Stimulated activated CD8-positive, alpha-beta memory T cell treated with anti-CD3 and anti-CD28 coated beads, Interleukin-4, amount 100 ng/mL, for 48 hours (primary cell): ENCODE measurements around the gene TNFRSF19.

Experiments
- DNase-seq: peaks from one replicate; pipeline ENCODE4 v3.0.0-alpha.2; 2020

The TNFRSF19 gene

DNA sequence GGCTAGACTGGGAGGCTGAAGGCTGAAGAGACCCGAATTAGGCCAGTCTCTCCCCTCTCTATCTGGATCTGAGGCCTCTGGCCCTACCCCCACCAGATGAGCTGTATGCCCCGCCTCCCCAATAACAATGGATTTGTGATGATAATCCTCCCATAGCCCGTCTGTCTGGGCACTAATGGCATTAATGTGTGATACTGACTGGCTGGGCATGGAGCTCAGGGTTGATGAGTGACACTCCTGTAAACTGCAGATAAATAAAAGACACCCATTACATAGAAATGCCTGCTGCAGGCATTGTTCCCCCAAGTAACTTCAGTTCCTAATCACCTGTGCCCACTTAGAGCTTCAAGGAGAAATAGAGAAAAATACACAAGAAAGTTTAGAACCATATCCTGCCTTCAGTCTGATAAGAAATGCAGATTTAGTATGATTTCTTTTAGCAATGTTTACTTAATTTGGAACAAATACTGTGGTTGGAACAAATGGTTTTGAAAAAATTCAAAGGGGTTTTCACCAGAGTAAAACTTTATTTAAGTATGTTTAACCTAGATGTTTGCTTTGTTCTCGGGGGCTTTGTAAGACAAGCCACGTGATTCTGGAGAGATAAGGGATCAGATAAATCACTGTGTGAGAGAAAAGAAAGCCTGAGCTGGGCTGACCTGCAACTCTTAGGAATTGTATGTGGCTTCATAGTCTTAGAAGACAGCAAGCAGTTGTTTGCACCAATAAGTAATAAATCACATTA, 60.3 kb downstream of the TNFRSF19 start:
- DNase-seq: no peak

- no peak for DNase-seq
Measured at GRCh38 chr13:23631311-23632047, 61.3 kb downstream of the TNFRSF19 start.

DNA sequence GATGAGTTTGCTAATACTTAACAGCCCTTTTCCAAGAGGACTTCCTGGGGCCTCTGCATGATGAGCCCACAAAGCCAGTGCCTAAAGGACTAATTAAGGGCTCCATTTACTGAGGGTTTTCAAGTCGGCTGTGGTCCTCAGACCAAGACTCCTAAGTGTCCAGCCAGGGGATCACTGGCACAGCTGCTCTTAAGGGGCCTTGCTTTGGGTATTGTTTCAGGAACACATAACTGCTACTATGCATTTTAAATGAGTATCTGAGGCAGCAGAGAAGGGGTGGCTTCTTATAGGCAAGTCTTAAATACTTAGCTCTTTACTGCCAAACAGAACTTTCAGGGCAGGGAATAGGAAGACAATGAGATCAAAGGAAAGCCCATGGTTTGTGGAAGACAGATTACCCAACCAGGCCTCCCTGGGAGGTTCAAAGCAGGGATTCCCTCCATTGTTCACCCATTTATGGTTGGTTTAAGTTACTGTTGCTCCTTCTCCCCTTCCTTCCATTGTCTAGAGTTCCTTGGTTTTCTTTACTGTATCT, 61.9 kb downstream of the TNFRSF19 start:
- no peak for DNase-seq

GRCh38 chr13:23632741-23633140, 62.5 kb downstream of the TNFRSF19 start:
- no peak for DNase-seq

DNA sequence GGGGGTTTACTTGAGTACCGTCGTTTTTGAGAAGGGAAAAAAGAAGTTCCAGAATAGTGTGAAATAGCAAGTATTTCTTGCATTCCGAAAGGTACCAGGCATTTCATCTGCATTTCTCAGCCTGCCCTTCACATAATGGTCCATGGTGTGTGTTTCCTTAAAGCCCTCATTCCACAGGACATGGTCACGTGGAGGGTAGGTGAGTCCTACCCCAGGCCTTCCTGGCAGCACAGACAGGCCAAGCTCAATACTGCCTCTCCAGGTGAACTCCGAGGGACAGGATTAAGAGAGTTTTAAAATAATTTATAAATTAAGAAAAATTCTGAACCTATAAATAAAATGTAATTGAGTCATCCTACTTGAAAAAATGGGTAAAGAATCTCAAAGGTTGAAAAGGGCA, 64.7 kb downstream of the TNFRSF19 start:
- DNase-seq: no peak

- DNase-seq: no peak
Measured at GRCh38 chr13:23636360-23636759, 66.1 kb downstream of the TNFRSF19 start.

- DNase-seq: no peak
Measured at GRCh38 chr13:23637829-23638228, 67.6 kb downstream of the TNFRSF19 start.

DNA sequence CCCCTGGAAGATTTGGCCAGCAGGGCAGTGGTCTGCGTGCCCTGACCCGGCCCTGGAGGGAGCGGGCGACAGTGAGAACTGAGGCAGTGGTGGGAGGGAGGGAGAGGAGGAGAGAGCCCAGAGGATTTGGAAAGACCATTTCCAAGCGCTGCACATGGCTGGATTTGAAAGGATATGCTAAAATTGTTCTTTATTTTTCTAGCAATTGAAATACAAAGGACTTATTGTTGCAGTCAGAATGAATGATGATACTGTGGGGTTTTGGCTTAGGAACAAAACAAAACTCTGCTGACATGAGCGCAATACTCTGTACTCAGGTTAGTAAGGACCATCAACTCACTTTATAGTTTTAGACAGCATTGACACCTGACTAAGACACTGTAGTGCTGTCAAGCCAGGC, 69.5 kb downstream of the TNFRSF19 start:
- DNase-seq: no peak

DNA sequence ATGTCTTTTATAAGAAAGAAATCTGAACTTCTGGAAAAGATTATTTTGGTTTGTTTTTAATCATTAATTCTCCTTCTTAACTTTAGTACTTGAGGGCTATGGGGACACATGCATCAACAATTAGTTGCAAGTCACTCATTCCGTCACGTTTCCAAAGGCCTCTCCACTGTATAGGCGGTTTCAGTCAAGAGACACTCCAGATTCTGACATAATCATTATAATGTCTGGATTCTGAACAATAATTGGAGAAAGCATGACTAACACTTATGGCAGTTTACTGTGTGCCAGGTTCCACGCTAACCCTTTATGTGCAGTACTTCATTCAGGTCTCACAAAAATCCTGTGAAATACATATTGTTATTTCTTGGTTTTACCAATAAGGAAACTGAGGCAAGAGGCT, 71.9 kb downstream of the TNFRSF19 start:
- DNase-seq: no peak

DNA sequence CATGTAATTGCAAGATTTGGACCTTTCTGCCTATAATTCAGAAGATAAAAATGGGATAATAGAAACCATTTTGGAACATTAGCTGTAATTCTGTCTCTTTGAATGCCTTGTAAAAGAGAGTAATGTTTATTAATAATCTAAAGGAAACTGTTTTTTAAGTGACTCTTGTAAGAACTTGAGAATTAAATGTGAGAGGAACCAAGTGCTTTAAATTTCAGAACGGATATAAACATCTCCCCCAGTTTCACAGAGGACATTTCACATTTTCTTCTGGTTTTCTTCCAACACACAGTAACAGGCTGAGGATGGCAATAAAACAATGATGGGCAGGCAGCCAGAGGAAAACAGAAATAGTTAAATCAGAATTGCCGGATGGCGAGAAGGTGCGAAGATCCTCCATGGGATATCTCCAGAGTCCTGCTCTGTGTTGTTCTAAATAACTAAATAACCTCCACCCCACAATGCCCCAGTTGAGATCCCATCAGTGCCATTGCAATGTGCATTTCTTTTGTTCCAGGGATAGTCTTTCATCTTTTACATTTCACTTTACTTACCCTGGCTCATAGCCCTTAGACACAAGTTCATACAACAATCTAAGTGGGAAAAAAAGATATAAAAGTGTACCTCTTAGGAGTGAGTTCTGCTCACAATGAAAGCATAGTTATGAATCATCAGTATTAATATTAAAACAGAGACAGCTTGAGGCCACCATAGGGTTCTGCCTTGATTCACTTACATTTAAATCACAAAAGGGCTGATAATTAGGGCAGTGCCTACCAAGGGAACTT, 73.3 kb downstream of the TNFRSF19 start:
- DNase-seq: no peak

DNA sequence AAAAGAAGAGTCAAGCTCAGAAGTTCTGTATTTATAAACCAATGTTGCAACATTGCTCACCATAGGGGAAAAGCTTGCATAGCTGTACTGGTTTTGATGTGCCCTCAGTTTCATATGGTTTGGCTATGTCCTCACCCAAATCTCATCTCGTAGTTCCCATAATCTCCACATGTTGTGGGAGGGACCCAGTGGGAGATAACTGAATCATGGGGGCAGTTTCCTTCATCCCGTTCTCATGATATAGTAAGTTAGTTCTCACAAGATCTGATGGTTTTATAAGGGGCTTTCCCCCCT, 73.9 kb downstream of the TNFRSF19 start:
- no peak for DNase-seq

DNA sequence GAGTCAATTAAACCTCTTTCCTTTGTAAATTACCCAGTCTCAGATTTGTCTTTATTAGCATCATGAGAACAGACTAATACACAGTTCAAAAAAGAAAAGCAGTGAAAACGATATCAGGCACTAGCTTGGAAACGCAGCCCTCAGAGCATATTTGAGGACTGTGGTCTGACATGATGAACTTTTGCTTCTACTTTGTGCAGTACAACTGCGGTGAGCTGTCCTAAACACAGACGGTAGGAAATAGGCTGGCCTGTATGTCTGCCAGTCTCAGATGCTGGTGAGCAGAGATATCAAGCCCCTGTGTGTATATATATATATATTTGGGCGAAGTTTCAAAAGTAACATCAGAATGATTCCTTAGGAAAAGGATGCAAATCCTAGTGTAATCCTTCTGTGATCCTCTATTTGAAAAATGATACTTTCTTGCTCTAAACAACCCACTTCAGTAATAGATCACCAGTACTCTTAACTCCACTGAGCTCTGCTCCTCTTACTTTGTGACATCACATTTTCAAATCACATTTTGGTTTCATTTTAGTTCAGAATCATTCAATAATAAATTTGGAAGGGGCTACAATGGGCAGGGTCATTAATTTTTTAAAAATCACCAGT, 74.4 kb downstream of the TNFRSF19 start:
- no peak for DNase-seq

- DNase-seq: no peak
Measured at GRCh38 chr13:23645851-23646250, 75.6 kb downstream of the TNFRSF19 start.

- DNase-seq: no peak
Measured at GRCh38 chr13:23651439-23651838, 81.2 kb downstream of the TNFRSF19 start.

DNA sequence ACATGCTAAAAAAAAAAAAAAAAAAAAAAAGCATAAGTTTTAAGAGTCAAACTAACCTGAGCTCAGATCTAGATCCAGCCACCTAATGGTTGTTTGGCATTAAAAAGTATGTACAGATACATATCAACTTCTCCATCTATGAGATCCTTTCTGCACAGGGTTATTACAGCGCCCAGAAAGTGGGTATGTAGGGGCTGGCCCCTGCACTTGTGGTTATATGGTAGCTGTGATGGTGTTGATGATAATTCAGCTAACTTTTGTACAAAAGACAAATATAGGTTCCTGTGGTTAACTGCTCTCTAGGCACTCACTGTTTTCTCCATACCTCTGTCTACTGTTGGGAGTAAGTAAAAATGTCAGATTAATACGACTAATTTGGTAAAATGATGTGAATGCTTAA, 81.7 kb downstream of the TNFRSF19 start:
- no peak for DNase-seq

DNA sequence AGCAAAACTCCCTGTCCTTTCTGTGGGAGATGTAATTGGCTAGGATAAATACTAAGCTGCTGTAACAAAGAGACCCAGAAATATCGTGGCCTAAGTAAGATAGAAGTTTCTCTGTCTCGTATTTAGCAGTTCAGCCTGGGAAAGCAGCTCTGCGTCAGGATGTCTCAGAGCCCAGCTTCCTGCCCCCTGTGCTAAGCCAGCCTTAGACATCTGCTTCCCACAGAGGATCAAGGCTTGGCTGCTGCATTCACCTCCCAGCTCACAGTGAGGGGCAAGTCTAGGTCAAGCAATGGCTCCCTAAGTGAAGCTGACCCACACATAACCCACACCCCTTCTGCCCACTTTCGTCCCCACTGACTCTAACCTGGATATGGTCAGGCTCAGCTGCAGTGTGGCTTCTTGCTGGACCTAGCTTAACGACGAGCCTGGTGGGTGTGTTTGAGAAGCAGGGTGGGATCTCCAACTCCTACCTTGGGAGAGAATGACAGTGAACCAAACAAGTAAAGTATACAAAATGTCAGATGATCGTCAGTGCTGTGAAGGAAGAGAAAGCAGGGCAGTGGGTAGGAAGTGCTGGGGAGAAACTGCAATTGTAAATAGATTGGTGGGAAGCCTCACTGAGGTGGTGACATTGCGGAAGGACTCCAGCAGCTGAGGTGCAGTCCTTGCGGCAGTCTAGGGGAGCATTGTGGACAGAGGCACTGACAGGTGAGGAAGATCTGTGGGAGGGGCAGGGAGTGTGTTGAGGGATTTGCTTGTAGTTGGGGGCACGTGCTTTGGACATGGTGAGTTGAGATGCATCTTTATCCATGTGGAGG, 82.9 kb downstream of the TNFRSF19 start:
- DNase-seq: no peak

GRCh38 chr13:23654111-23655110, 84.2 kb downstream of the TNFRSF19 start:
- no peak for DNase-seq

GRCh38 chr13:23655321-23655720, 85.1 kb downstream of the TNFRSF19 start:
- no peak for DNase-seq

DNA sequence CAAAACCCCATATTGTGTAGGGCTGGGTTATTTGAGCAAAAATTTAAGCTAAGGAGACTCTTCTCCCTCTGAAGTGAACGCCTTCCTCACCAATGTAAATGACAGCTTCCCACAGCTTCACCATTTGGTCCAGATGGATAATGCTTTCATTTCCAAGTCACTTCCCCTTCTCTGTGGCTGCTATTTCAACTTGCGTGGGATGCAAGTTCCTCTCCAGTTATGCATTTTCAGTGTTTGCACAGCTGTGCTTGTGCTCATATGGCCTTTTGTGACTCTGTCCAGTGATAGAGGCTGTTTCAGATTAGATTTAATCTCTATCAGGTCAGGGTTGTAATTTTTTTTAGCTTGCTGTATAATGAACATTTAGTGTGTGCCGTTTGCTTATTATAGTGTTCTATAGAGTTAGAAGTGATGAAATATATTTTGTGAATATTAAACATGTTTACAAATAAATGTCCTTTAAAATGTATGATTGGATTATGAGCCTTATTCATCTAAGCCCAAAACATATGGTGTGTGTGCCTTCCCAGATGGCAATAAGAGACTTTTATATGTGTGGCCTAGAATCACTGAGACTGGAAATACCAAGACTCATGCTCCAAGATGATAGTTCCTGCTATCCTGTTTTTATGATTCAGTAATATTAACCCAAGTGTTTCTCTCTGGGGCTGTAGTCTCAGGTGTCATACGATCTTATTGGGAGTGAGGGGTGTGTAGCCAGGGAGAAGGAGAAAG, 86.6 kb downstream of the TNFRSF19 start:
- no peak for DNase-seq

DNA sequence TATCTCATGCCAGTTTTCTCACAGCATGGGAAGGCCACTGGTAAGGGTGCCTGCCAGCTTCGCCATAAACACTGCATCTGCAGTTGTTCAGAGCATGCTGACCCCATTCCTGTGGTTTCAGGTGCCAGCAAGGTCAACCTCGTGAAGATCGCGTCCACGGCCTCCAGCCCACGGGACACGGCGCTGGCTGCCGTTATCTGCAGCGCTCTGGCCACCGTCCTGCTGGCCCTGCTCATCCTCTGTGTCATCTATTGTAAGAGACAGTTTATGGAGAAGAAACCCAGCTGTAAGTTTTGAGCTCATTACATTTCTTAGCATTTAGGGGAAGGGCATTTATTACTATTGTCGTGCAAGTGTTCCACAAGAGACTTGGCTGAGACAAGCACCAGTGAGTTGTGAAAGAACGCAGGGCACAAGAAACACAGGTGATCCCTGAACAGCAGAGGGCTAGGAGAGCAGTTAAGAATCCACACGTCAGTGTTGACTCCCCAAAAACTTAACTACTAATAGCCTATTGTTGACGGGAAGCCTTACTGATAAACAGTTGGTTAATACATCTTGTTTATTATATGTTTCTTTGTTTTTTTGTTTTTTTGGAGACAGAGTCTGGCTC, 88.8 kb downstream of the TNFRSF19 start:
- DNase-seq: no peak
